Measurements from ENCODE around the gene B4GALNT3. TPM values are rescaled to one million over a fixed set of nuclear protein-coding genes. Genes with fewer than 3 reads are reported as not detected.
A peak's percentile ranks its signal among the peaks of the same experiment; 100 is the strongest.

B4GALNT3 gene
- total RNA-seq, 1 experiment from 2014 or later = 2.3 TPM

- 0 out of 2 replicates have a peak, but pooled peaks have one; percentile 36 for ATAC-seq
- in situ Hi-C loops (cut with HindIII; ENCODE audit: low pct_unique_long_range_greater_than_20kb, low sequenced_read_pairs) = no loop called here
- BruUV-seq (replicated peaks) = no TSS peak
These were observed 79.2 kb downstream of the B4GALNT3 start for GRCh38 chr12:538731-539539.

More at GRCh38 chr12:538731-539539, 79.2 kb downstream of the B4GALNT3 start:
- POLR2A ChIA-PET = interaction anchor here (0.6 to 0.7 kb wide), 2 partner anchors 64 to 67 kb away, joined by 5 to 10 read pairs; no protein-coding TSS in a partner anchor
- Histone ChIP-seq H3K27ac (ENCODE audit: low read length) (no peak overlapping the region), H3K4me3 (ENCODE audit: low read depth in 2 of 2, low read length in 2 of 2) (no peak overlapping the region), H3K9me3 (ENCODE audit: control insufficient read depth, insufficient read depth, low read depth, low read length) (no peaks in the 10 kb centered on the region), H3K27me3 (ENCODE audit: control insufficient read depth, insufficient read depth, low read length) (no peaks in the 10 kb centered on the region), H3K4me1 (ENCODE audit: control insufficient read depth, insufficient read depth, low read length) (no peaks in the 10 kb centered on the region; the same call in 1 of the 2 replicates), H3K36me3 (ENCODE audit: control insufficient read depth, insufficient read depth, low read length) (no peaks in the 10 kb centered on the region)
- TF ChIP-seq POLR2AphosphoS5 (IDR thresholded peaks at IDR 0.05; ENCODE audit: low read depth, low read length) (no peak), TCF7L2 (IDR thresholded peaks at IDR 0.05; ENCODE audit: low read depth, low read length) (no peak), CTCF (IDR thresholded peaks at IDR 0.05) (no peak), REST (IDR thresholded peaks at IDR 0.05; ENCODE audit: insufficient read depth in 1 of 2, low read depth in 2 of 2, low read length in 1 of 2) (no peak), SIN3A (IDR thresholded peaks at IDR 0.05; ENCODE audit: borderline replicate concordance, insufficient read depth, low read depth, low read length) (no peak)
- CTCF ChIA-PET = no interaction called here
- intact Hi-C loops (cut with micrococcal nuclease; ENCODE audit: unreplicated experiment) = no loop called here
- no peak for DNase-seq (ENCODE audit: low read depth, low spot score)
